HepG2 (cell line): ENCODE measurements around the gene SEMA3B. TPM values are rescaled to one million over a fixed set of nuclear protein-coding genes. Genes with fewer than 3 reads are reported as not detected.

Experiments
- CREM ChIP-seq, 2 experiments: sonication (generic) in 1 of 2; formaldehyde crosslinking in 1 of 2; IDR thresholded peaks; 2 replicates each; pipeline versions ENCODE4 v1.4.0 to v1.6.1; 2016 to 2020; ENCODE audit warnings: antibody characterized with exemption in 1 of 2, mild to moderate bottlenecking in 1 of 2, missing genetic modification reagents in 1 of 2
- EP300 ChIP-seq, 3 experiments: sonication (generic) in 1 of 3; formaldehyde crosslinking in 1 of 3; IDR thresholded peaks; 2 replicates each; pipeline versions ENCODE4 v1.5.1 to v1.6.1; 2011 to 2020; ENCODE audit warnings: low read depth in 2 of 3, low read length in 2 of 3, borderline replicate concordance in 1 of 3, improper control_type of control experiment in 1 of 3, mild to moderate bottlenecking in 1 of 3, missing genetic modification reagents in 1 of 3, moderate library complexity in 1 of 3
- KLF16 ChIP-seq, 2 experiments: sonication (generic) in 1 of 2; formaldehyde crosslinking in 1 of 2; IDR thresholded peaks; 2 replicates each; pipeline versions ENCODE4 v1.6.1 to v1.8.0; 2016 to 2023; ENCODE audit warnings: missing genetic modification reagents in 2 of 2, missing compliant biosample characterization in 1 of 2
- MYC ChIP-seq: sonication (generic); formaldehyde crosslinking; IDR thresholded peaks from 2 replicates; pipeline ENCODE4 v1.9.0; 2021; ENCODE audit warnings: missing genetic modification reagents, borderline replicate concordance
- NFYC ChIP-seq: IDR thresholded peaks from 2 replicates; pipeline ENCODE4 v1.6.1; 2016; ENCODE audit warnings: missing genetic modification reagents, missing compliant biosample characterization
- SAP130 ChIP-seq: IDR thresholded peaks from 2 replicates; pipeline ENCODE4 v1.6.1; 2016; ENCODE audit warnings: low read depth
- SMARCE1 ChIP-seq: fragments of 450-650 bp; IDR thresholded peaks from 2 replicates; pipeline ENCODE4 v1.6.1; 2017; ENCODE audit warnings: borderline replicate concordance
- SP5 ChIP-seq: IDR thresholded peaks from 2 replicates; pipeline ENCODE4 v1.6.1; 2016; ENCODE audit warnings: low read depth, borderline replicate concordance
- XRCC5 ChIP-seq: fragments of 200-400 bp; formaldehyde crosslinking; optimal IDR thresholded peaks from 2 replicates; pipeline ENCODE3; 2017; ENCODE audit warnings: mild to moderate bottlenecking, low read length
- ZFAT ChIP-seq: sonication (generic); formaldehyde crosslinking; conservative IDR thresholded peaks from 2 replicates; pipeline ENCODE4 v1.8.1; 2023; ENCODE audit warnings: missing genetic modification reagents, inconsistent platforms
- ZNF33B ChIP-seq: sonication (generic); formaldehyde crosslinking; IDR thresholded peaks from 2 replicates; pipeline ENCODE4 v1.5.1; 2020; ENCODE audit warnings: mild to moderate bottlenecking, missing genetic modification reagents
- ZNF484 ChIP-seq: sonication (generic); formaldehyde crosslinking; IDR thresholded peaks from 2 replicates; pipeline ENCODE4 v1.5.1; 2020; ENCODE audit warnings: mild to moderate bottlenecking, low read depth, missing genetic modification reagents, borderline replicate concordance
- ZNF644 ChIP-seq: IDR thresholded peaks from 2 replicates; pipeline ENCODE4 v1.6.1; 2016; ENCODE audit warnings: low read depth
- ZNF761 ChIP-seq: sonication (generic); formaldehyde crosslinking; conservative IDR thresholded peaks from 2 replicates; pipeline ENCODE4 v1.4.0; 2020; ENCODE audit warnings: mild to moderate bottlenecking, missing genetic modification reagents
- ZNF839 ChIP-seq: sonication (generic); formaldehyde crosslinking; IDR thresholded peaks from 2 replicates; pipeline ENCODE4 v1.4.0; 2020; ENCODE audit warnings: missing genetic modification reagents, mild to moderate bottlenecking, borderline replicate concordance
- polyA plus RNA-seq, 8 experiments: library from polyadenylated mRNA; depleted of rRNA in 3 of 8; stranded (reverse) in 7 of 8; unstranded in 1 of 8; fragments of >200 nt; fragmentation: Illumina TruSeq in 4 of 8; extraction: Trizol in 4 of 8; gene quantifications; 2 replicates each; pipeline versions ENCODE4 v1.2.1 to v1.2.3, GENCODE V29; 2011 to 2016; ENCODE audit warnings: low read depth in 4 of 8, missing spikeins in 1 of 8, mixed read lengths in 1 of 8; ENCODE audit not compliant: insufficient read depth in 1 of 8
- total RNA-seq, 5 experiments: library from RNA; depleted of rRNA; stranded (reverse); fragments of >200 nt; fragmentation: Illumina TruSeq; extraction: Trizol; gene quantifications; 2 replicates each; pipeline ENCODE4 v1.2.3, GENCODE V29; 2016; ENCODE audit warnings: low read depth in 1 of 5
- TF ChIP-seq, protein P1 (sequence below): sonication (generic); formaldehyde crosslinking; IDR thresholded peaks from 2 replicates; pipeline ENCODE4 v1.4.0; 2020; ENCODE audit warnings: mild to moderate bottlenecking, missing genetic modification reagents
- TF ChIP-seq, protein P2 (sequence below): sonication (generic); formaldehyde crosslinking; IDR thresholded peaks from 2 replicates; pipeline ENCODE4 v1.4.0; 2020; ENCODE audit warnings: mild to moderate bottlenecking, missing genetic modification reagents
- TF ChIP-seq, protein P3 (sequence below): sonication (generic); formaldehyde crosslinking; IDR thresholded peaks from 2 replicates; pipeline ENCODE4 v1.5.0; 2020; ENCODE audit warnings: mild to moderate bottlenecking, missing genetic modification reagents

SEMA3B gene
- total and polyA plus RNA-seq, 2 of the 13 experiments (the other 11 are each of a cell fraction or from before 2014, with no cell fraction given): 93.2 to 158 TPM

DNA sequence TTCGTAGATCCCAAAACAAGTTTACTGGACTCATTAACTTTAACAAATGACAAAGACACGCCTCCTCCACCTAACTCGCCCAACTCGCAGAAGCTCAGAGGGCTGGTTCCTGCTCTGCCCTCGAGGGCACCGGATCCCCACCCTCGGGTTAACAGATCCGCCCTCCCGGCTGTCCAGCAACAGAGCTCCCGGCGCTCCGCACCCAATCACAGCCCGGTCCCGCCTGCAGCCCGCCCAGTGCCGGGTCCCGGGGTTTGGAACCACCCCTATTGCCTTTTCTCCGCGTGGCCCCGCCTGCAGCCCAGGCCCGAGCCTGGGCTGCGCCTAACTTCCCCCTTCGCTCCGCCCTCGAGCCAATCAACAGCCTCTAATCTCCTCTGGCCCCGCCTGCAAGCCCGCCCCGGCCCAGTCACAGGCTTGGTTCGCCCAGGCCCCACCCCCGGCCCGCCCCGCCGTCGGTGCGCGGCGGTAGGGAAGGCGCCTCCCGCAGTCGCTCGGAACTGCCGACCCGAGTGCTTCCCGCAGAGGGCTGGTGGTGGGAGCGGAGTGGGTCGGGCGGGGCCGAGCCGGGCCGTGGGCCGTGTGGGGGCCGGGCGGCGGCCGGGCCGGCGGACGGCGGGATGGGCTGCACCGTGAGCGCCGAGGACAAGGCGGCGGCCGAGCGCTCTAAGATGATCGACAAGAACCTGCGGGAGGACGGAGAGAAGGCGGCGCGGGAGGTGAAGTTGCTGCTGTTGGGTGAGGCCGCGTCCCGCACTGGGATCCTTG is 33.0 kb upstream of the SEMA3B start, which contains the start of gene GNAI2 (continued):
- TF ChIP-seq ZNF484 (CRISPR knock-in tag) (no peak), NFYC (CRISPR knock-in tag) (peak; percentile 84), CREM (IDR thresholded peaks at IDR 0.05) (no peak), CREM (CRISPR knock-in tag; IDR thresholded peaks at IDR 0.05) (no peak), SAP130 (CRISPR knock-in tag) (peak; percentile 61), ZFAT (CRISPR knock-in tag) (no peak), MYC (CRISPR knock-in tag) (no peak), ZNF644 (CRISPR knock-in tag) (no peak), EP300 (IDR thresholded peaks at IDR 0.05; ENCODE audit: low read depth in 2 of 2, low read length in 2 of 2) (no peak), EP300 (CRISPR knock-in tag; IDR thresholded peaks at IDR 0.05; ENCODE audit: borderline replicate concordance) (no peak), ZNF33B (CRISPR knock-in tag) (peak; percentile 25; the same call in 1 of the 2 replicates), XRCC5 (peak; percentile 53), SP5 (CRISPR knock-in tag) (peak; percentile 53; the same call in 1 of the 2 replicates), SMARCE1 (no peak), ZNF839 (CRISPR knock-in tag) (no peak), ZNF761 (CRISPR knock-in tag) (no peak), KLF16 (CRISPR knock-in tag; IDR thresholded peaks at IDR 0.05) (0 out of 4 replicates have a peak, but pooled peaks of 1 of the 2 experiments have one; percentile 37)
- TF ChIP-seq, protein P1, sequence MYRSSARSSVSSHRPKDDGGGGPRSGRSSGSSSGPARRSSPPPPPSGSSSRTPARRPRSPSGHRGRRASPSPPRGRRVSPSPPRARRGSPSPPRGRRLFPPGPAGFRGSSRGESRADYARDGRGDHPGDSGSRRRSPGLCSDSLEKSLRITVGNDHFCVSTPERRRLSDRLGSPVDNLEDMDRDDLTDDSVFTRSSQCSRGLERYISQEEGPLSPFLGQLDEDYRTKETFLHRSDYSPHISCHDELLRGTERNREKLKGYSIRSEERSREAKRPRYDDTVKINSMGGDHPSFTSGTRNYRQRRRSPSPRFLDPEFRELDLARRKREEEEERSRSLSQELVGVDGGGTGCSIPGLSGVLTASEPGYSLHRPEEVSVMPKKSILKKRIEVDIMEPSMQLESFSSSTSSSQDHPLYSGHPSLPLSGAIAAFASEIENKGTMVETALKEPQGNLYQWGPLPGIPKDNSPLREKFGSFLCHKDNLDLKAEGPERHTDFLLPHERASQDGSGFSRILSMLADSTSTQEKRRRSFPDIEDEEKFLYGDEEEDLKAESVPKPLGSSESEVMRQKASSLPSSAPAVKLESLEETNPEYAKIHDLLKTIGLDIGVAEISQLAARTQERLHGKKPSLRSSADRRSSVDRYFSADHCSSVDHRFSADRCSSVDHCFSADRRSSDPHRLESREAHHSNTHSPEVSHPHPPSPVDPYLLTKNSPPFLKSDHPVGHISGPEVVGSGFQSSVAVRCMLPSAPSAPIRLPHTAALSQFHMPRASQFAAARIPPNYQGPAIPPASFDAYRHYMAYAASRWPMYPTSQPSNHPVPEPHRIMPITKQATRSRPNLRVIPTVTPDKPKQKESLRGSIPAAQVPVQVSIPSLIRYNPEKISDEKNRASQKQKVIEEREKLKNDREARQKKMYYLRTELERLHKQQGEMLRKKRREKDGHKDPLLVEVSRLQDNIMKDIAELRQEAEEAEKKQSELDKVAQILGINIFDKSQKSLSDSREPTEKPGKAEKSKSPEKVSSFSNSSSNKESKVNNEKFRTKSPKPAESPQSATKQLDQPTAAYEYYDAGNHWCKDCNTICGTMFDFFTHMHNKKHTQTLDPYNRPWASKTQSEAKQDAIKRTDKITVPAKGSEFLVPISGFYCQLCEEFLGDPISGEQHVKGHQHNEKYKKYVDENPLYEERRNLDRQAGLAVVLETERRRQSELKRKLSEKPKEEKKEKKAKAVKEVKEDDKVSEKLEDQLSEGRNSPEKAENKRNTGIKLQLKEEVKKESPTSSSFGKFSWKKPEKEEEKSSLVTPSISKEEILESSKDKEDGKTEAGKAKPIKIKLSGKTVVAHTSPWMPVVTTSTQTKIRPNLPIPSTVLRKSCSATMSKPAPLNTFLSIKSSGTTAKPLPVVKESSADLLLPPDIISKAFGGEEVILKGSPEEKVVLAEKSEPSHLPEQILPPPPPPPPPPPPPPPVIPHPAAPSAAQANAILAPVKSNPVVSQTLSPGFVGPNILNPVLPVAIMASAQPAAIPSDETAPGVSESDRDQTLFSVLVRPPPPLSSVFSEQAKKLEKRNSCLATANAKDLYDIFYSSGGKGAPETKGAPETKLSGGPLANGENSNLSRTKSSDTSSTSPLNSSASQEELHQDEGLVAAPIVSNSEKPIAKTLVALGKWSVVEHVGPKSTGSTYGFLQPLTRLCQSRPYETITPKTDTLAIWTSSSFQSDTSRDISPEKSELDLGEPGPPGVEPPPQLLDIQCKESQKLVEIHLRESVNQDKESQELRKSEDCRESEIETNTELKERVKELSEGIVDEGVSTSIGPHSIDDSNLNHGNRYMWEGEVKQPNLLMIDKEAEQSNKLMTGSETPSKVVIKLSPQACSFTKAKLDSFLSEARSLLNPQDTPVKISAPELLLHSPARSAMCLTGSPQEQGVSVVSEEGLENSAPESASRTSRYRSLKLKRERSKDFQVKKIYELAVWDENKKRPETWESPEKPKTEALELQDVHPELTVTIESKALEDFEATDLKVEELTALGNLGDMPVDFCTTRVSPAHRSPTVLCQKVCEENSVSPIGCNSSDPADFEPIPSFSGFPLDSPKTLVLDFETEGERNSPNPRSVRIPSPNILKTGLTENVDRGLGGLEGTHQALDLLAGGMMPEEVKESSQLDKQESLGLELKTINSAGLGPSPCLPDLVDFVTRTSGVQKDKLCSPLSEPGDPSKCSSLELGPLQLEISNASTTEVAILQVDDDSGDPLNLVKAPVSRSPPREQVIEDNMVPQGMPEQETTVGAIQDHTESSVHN (CRISPR knock-in tag): no peak
- TF ChIP-seq, protein P2, sequence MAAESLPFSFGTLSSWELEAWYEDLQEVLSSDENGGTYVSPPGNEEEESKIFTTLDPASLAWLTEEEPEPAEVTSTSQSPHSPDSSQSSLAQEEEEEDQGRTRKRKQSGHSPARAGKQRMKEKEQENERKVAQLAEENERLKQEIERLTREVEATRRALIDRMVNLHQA (CRISPR knock-in tag): no peak
- TF ChIP-seq, protein P3, sequence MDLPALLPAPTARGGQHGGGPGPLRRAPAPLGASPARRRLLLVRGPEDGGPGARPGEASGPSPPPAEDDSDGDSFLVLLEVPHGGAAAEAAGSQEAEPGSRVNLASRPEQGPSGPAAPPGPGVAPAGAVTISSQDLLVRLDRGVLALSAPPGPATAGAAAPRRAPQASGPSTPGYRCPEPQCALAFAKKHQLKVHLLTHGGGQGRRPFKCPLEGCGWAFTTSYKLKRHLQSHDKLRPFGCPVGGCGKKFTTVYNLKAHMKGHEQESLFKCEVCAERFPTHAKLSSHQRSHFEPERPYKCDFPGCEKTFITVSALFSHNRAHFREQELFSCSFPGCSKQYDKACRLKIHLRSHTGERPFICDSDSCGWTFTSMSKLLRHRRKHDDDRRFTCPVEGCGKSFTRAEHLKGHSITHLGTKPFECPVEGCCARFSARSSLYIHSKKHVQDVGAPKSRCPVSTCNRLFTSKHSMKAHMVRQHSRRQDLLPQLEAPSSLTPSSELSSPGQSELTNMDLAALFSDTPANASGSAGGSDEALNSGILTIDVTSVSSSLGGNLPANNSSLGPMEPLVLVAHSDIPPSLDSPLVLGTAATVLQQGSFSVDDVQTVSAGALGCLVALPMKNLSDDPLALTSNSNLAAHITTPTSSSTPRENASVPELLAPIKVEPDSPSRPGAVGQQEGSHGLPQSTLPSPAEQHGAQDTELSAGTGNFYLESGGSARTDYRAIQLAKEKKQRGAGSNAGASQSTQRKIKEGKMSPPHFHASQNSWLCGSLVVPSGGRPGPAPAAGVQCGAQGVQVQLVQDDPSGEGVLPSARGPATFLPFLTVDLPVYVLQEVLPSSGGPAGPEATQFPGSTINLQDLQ: no peak
